ENCODE results near the gene ODR4.

DNA sequence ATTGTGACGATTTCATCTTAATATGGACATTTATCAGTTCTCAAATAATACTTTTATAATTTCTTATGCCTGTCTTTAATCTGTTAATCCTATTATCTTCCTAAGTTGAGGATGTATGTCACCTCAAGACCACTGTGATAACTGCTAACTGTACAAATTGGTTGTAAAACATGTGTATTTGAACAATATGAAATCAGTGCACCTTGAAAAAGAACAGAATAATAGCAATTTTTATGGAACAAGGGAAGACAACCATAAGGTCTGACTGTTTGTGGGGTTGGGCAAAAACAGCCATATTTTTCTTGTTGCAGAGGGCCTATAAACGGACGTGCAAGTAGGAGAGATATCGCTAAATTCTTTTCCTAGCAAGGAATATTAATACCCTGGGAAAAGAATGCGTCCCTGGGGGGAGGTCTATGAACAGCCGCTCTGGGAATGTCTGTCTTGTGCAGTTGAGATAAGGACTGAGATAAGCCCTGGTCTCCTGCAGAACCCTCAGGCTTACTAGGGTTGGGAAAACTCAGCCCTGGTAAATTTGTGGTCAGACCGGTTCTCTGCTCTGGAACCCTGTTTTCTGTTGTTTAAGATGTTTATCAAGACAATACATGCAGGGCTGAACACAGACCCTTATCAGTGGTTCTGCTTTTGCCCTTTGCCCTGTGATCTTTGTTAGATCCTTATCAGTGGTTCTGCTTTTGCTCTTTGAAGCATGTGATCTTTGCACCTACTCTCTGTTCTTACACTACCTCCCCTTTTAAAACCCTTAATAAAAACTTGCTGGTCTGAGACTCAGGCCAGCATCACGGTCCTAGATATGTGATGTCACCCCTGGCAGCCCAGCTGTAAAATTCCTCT is 27.6 kb upstream of the ODR4 start:
- peak; percentile 85 for TF ChIP-seq GATA2 (IDR thresholded peaks at IDR 0.05; ENCODE audit: low read depth, low read length)
- TF ChIP-seq GATA3 (IDR thresholded peaks at IDR 0.05; ENCODE audit: low read depth, low read length): peak; percentile 53

All from SH-SY5Y (cell line).